ENCODE data around the gene AOPEP. TPM values are rescaled to one million over a fixed set of nuclear protein-coding genes. Genes with fewer than 3 reads are reported as not detected.
A peak's percentile ranks its signal among the peaks of the same experiment; 100 is the strongest.

The AOPEP gene, protein sequence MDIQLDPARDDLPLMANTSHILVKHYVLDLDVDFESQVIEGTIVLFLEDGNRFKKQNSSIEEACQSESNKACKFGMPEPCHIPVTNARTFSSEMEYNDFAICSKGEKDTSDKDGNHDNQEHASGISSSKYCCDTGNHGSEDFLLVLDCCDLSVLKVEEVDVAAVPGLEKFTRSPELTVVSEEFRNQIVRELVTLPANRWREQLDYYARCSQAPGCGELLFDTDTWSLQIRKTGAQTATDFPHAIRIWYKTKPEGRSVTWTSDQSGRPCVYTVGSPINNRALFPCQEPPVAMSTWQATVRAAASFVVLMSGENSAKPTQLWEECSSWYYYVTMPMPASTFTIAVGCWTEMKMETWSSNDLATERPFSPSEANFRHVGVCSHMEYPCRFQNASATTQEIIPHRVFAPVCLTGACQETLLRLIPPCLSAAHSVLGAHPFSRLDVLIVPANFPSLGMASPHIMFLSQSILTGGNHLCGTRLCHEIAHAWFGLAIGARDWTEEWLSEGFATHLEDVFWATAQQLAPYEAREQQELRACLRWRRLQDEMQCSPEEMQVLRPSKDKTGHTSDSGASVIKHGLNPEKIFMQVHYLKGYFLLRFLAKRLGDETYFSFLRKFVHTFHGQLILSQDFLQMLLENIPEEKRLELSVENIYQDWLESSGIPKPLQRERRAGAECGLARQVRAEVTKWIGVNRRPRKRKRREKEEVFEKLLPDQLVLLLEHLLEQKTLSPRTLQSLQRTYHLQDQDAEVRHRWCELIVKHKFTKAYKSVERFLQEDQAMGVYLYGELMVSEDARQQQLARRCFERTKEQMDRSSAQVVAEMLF
- 37.2 and 66.0 TPM in 2 replicates for total RNA-seq

DNA sequence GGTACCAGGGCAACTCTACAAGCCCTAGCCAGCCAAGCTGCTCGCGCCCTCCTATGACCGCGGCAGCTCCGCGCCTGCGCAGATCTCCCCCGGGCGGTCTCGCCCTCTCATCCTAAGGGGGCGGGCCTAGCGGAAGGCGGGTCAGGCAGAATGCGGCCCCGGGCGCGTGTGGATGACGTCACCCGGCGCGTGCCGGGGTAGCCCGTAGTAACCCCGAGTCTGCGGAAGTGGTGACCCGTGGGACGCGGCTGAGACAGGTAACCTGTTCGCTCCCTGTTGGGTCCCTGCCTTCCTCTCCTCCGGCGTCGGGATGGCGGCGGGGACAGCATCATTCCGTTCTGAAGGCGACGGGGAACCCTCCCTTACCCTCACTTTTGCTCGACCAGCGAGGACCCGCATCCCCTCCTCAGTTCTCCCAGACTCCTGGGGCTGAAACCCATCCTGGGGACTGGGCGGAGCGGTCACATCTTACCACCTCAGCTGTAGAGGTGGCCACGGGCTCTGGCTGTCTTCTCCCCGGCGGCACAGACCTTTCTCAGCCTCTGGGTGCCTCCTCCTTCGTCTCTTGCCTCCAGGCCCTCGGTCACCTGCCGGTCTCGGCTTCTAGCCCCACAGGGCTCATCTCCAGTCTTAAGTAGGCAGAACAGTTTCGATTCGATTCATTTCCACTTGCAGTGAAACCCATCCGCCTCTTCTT, at the start of gene AOPEP:
AOPEP (plus strand) TSS at position 205 of the 697 bp plus-strand sequence. CDS start 33,085 bp downstream, outside the sequence.

Small RNAs within 50 kb of the gene (small RNA-seq; reads per million reads assigned to genes)
- gene MIR2278 (ENCODE audit: low replicate concordance), result 0.81 reads per million, percentile 36 among the genes with 10 or more reads in this experiment
- gene MIR23B (ENCODE audit: low replicate concordance), result 5,107 reads per million, percentile 100 among the genes with 10 or more reads in this experiment
- 2,809 reads per million, percentile 100 among the genes with 10 or more reads in this experiment for gene MIR27B (ENCODE audit: low replicate concordance)
- gene MIR3074 (ENCODE audit: low replicate concordance), result not detected
- not detected for gene MIR6081 (ENCODE audit: low replicate concordance)

Other genes with a start within 250 kb of the AOPEP start
- gene PCAT7, start 171.6 kb upstream of the AOPEP start, total RNA-seq, result 0.66 and 1.0 TPM in 2 replicates
- gene FBP2, start 132.9 kb upstream of the AOPEP start, total RNA-seq, result not detected in 2 replicates
- not detected in 2 replicates for gene FBP1, start 87.2 kb upstream of the AOPEP start, total RNA-seq

Measured in placental pericyte (primary cell).